Epidermal melanocyte (primary cell): ENCODE measurements around the gene PRTFDC1.

Experiments
- DNase-seq: peaks from one replicate; pipeline ENCODE4 v3.0.0; 2011; ENCODE audit warnings: low spot score; ENCODE audit not compliant: insufficient read length

The PRTFDC1 gene

GRCh38 chr10:24882047-24882698 lies 70.2 kb downstream of the PRTFDC1 start:
- DNase-seq: no peak

- DNase-seq: no peak
Measured at GRCh38 chr10:24879861-24880260, 72.5 kb downstream of the PRTFDC1 start.

GRCh38 chr10:24874133-24874532 lies 78.3 kb downstream of the PRTFDC1 start:
- DNase-seq: no peak

GRCh38 chr10:24873281-24873683 lies 79.1 kb downstream of the PRTFDC1 start:
- peak; percentile 64 for DNase-seq

- no peak for DNase-seq
Measured at GRCh38 chr10:24872790-24873182, 79.6 kb downstream of the PRTFDC1 start.

GRCh38 chr10:24872049-24872789 lies 80.2 kb downstream of the PRTFDC1 start:
- no peak for DNase-seq

GRCh38 chr10:24871011-24871935 lies 81.1 kb downstream of the PRTFDC1 start:
- no peak for DNase-seq

GRCh38 chr10:24869354-24870015 lies 82.9 kb downstream of the PRTFDC1 start:
- DNase-seq: no peak

GRCh38 chr10:24866604-24867583 lies 85.5 kb downstream of the PRTFDC1 start:
- no peak for DNase-seq

- no peak for DNase-seq
Measured at GRCh38 chr10:24865783-24866182, 86.6 kb downstream of the PRTFDC1 start.

- DNase-seq: no peak
Measured at GRCh38 chr10:24862589-24862988, 89.8 kb downstream of the PRTFDC1 start.

- DNase-seq: no peak
Measured at GRCh38 chr10:24858288-24859270, 93.8 kb downstream of the PRTFDC1 start.

- no peak for DNase-seq
Measured at GRCh38 chr10:24857031-24857725, 95.2 kb downstream of the PRTFDC1 start.

GRCh38 chr10:24854256-24854655 lies 98.2 kb downstream of the PRTFDC1 start:
- DNase-seq: no peak

GRCh38 chr10:24853661-24854060 lies 98.7 kb downstream of the PRTFDC1 start:
- no peak for DNase-seq

GRCh38 chr10:24851629-24852028 lies 100.8 kb downstream of the PRTFDC1 start:
- no peak for DNase-seq

- DNase-seq: no peak
Measured at GRCh38 chr10:24850727-24851296, 101.6 kb downstream of the PRTFDC1 start.
